PFSK-1 (cell line): Measurements from ENCODE around the gene GINS2.

Experiments
- FOXP2 ChIP-seq: optimal IDR thresholded peaks from 2 replicates; pipeline ENCODE3; 2011; ENCODE audit warnings: borderline replicate concordance, control low read depth, inconsistent platforms; ENCODE audit not compliant: insufficient read depth; ENCODE audit errors: extremely low read length, extremely low read depth
- POLR2AphosphoS5 ChIP-seq: IDR thresholded peaks from 2 replicates; pipeline ENCODE4 v1.6.1; 2012; ENCODE audit warnings: low read depth, mild to moderate bottlenecking, control low read depth, low read length, moderate library complexity
- SIN3A ChIP-seq: IDR thresholded peaks from 2 replicates; pipeline ENCODE4 v1.6.1; 2012; ENCODE audit warnings: mild to moderate bottlenecking, low read length, moderate library complexity, borderline replicate concordance; ENCODE audit not compliant: insufficient read depth
- TAF1 ChIP-seq: IDR thresholded peaks from 2 replicates; pipeline ENCODE4 v1.6.1; 2012; ENCODE audit warnings: low read length, control low read depth, borderline replicate concordance; ENCODE audit not compliant: insufficient read depth
- TF ChIP-seq, protein P1 (sequence below), 2 experiments: IDR thresholded peaks; 2 replicates each; pipeline versions ENCODE4 v1.6.1 to v1.8.0; 2011 to 2012; ENCODE audit warnings: low read depth in 2 of 2, low read length in 2 of 2, control low read depth in 1 of 2, inconsistent platforms in 1 of 2, mild to moderate bottlenecking in 1 of 2, moderate library complexity in 1 of 2; ENCODE audit not compliant: insufficient read depth in 1 of 2

GRCh38 chr16:85641305-85641704 is 47.4 kb downstream of the GINS2 start:
- TF ChIP-seq POLR2AphosphoS5 = no peak
- TF ChIP-seq, protein P1, sequence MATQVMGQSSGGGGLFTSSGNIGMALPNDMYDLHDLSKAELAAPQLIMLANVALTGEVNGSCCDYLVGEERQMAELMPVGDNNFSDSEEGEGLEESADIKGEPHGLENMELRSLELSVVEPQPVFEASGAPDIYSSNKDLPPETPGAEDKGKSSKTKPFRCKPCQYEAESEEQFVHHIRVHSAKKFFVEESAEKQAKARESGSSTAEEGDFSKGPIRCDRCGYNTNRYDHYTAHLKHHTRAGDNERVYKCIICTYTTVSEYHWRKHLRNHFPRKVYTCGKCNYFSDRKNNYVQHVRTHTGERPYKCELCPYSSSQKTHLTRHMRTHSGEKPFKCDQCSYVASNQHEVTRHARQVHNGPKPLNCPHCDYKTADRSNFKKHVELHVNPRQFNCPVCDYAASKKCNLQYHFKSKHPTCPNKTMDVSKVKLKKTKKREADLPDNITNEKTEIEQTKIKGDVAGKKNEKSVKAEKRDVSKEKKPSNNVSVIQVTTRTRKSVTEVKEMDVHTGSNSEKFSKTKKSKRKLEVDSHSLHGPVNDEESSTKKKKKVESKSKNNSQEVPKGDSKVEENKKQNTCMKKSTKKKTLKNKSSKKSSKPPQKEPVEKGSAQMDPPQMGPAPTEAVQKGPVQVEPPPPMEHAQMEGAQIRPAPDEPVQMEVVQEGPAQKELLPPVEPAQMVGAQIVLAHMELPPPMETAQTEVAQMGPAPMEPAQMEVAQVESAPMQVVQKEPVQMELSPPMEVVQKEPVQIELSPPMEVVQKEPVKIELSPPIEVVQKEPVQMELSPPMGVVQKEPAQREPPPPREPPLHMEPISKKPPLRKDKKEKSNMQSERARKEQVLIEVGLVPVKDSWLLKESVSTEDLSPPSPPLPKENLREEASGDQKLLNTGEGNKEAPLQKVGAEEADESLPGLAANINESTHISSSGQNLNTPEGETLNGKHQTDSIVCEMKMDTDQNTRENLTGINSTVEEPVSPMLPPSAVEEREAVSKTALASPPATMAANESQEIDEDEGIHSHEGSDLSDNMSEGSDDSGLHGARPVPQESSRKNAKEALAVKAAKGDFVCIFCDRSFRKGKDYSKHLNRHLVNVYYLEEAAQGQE (IDR thresholded peaks at IDR 0.05; ENCODE audit: insufficient read depth in 1 of 2, low read depth in 2 of 2, low read length in 2 of 2) = no peak
- no peak for TF ChIP-seq TAF1
- TF ChIP-seq SIN3A = no peak
- TF ChIP-seq FOXP2 = no peak
